Breast epithelium (tissue), 4 donors: ENCODE results near the gene IFT52. TPM values are rescaled to one million over a fixed set of nuclear protein-coding genes. Genes with fewer than 3 reads are reported as not detected.
"Not testable (repeated sequence)": the region's sequence is repeated elsewhere in the genome, so short reads cannot be mapped to it uniquely, and the experiment has no call there.

ENCODE experiments used
- DNase-seq, 2 donors: peaks; one replicate each; pipeline ENCODE4 v3.0.0-alpha.2; 2019; ENCODE audit warnings: low spot score in 2 of 2
- H3K27ac ChIP-seq, 2 donors: fragments of 200-600 bp; sonication (generic) in 1 of 2; one replicate each; pipeline ENCODE4 v1.5.1; 2016 to 2019; ENCODE audit warnings: mild to moderate bottlenecking in 1 of 2
- H3K27me3 ChIP-seq, 2 donors: fragments of 200-600 bp; sonication (generic) in 1 of 2; one replicate each; pipeline versions ENCODE4 v1.5.1 to v1.6.0; 2017 to 2019; ENCODE audit warnings: control low read depth in 1 of 2, mild to moderate bottlenecking in 1 of 2
- H3K36me3 ChIP-seq: fragments of 200-600 bp; one replicate; pipeline ENCODE4 v1.5.1; 2019
- H3K4me1 ChIP-seq, 2 donors: fragments of 200-600 bp; sonication (generic); one replicate each; pipeline ENCODE4 v1.5.1; 2016 to 2019; ENCODE audit warnings: control low read depth in 1 of 2
- H3K4me3 ChIP-seq, 3 donors: fragments of 200-600 bp; sonication (generic); 1 replicate in 2 of 3; 2 replicates in 1 of 3; pipeline ENCODE4 v1.5.1; 2016 to 2019; ENCODE audit warnings: mild to moderate bottlenecking in 3 of 3, moderate library complexity in 2 of 3
- H3K9me3 ChIP-seq, 2 donors: fragments of 200-600 bp; sonication (generic) in 1 of 2; one replicate each; pipeline ENCODE4 v1.5.1; 2016 to 2019; ENCODE audit warnings: control low read depth in 1 of 2
- POLR2A ChIP-seq: fragments of 450-650 bp; IDR thresholded peaks from one replicate; pipeline ENCODE4 v1.6.1; 2016; ENCODE audit warnings: antibody characterized with exemption, mild to moderate bottlenecking, moderate library complexity
- POLR2AphosphoS5 ChIP-seq, 3 donors: sonication (generic); formaldehyde crosslinking; IDR thresholded peaks; one replicate each; pipeline ENCODE4 v1.6.1; 2017; ENCODE audit warnings: antibody characterized with exemption in 3 of 3
- intact Hi-C: fragments of 100-400 bp; cut with DNase I; formaldehyde crosslinking; loops from one replicate; pipeline ENCODE4 v1.15.1; 2023; ENCODE audit warnings: low total_unique reads
- total RNA-seq, 3 donors: library from RNA; depleted of rRNA; stranded (reverse); fragments of >200 nt; gene quantifications; one replicate each; pipeline ENCODE4 v1.1.0, GENCODE V29; 2016
- TF ChIP-seq, protein P1 (sequence below), 3 donors: fragments of 450-650 bp; IDR thresholded peaks; one replicate each; pipeline ENCODE4 v1.5.1; 2016 to 2017; ENCODE audit warnings: antibody characterized with exemption in 3 of 3, mild to moderate bottlenecking in 3 of 3, moderate library complexity in 3 of 3

The IFT52 gene
- total RNA-seq, 3 donors from 2014 or later, result 20.6 to 34.2 (median 25.3) TPM

DNA sequence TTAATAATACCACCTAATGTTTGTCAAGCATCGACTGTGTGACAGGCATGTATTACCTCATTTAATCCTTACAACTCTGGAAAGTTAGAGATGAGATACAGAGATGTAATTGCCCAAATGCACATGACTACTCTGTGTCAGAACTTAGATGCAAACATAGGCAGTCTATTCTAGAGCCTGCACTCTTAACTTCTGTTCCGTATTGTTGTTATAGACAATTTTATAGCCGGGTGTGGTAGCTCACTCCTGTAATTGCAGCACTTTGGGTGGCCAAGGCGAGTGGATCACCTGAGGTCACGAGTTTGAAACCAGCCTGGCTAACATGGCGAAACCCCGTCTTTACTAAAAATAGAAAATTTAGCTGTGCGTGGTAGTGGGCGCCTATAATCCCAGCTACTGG, 15.0 kb downstream of the IFT52 start:
- Histone ChIP-seq H3K4me1 (no peaks in the 10 kb centered on the region), H3K36me3 (no peaks in the 10 kb centered on the region)

DNA sequence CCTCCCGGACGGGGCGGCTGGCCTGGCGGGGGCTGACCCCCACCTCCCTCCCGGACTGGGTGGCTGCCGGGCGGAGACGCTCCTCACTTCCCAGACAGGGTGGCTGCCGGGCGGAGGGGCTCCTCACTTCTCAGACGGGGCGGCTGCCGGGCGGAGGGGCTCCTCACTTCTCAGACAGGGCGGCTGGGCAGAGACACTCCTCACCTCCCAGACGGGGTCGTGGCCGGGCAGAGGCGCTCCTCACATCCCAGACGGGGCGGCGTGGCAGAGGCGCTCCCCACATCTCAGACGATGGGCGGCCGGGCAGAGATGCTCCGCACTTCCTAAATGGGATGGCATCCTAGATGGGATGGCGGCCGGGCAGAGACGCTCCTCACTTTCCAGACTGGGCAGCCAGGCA, 16.5 kb downstream of the IFT52 start:
- H3K9me3 ChIP-seq, H3K27me3 ChIP-seq, H3K27ac ChIP-seq, intact Hi-C loops, H3K36me3 ChIP-seq, H3K4me3 ChIP-seq, H3K4me1 ChIP-seq, DNase-seq: not testable (repeated sequence)

More for the DNA sequence above, 15.0 kb downstream of the IFT52 start:
- no peak for DNase-seq
- intact Hi-C loops, result no loop called here
- Histone ChIP-seq H3K9me3 (no peaks in the 10 kb centered on the region), H3K27ac (no peak overlapping the region), H3K4me3 (no peak overlapping the region), H3K27me3 (no peaks in the 10 kb centered on the region)
- TF ChIP-seq, protein P1, sequence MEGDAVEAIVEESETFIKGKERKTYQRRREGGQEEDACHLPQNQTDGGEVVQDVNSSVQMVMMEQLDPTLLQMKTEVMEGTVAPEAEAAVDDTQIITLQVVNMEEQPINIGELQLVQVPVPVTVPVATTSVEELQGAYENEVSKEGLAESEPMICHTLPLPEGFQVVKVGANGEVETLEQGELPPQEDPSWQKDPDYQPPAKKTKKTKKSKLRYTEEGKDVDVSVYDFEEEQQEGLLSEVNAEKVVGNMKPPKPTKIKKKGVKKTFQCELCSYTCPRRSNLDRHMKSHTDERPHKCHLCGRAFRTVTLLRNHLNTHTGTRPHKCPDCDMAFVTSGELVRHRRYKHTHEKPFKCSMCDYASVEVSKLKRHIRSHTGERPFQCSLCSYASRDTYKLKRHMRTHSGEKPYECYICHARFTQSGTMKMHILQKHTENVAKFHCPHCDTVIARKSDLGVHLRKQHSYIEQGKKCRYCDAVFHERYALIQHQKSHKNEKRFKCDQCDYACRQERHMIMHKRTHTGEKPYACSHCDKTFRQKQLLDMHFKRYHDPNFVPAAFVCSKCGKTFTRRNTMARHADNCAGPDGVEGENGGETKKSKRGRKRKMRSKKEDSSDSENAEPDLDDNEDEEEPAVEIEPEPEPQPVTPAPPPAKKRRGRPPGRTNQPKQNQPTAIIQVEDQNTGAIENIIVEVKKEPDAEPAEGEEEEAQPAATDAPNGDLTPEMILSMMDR (IDR thresholded peaks at IDR 0.05), result no peak
- TF ChIP-seq POLR2AphosphoS5 (IDR thresholded peaks at IDR 0.05) (no peak), POLR2A (no peak)

DNA sequence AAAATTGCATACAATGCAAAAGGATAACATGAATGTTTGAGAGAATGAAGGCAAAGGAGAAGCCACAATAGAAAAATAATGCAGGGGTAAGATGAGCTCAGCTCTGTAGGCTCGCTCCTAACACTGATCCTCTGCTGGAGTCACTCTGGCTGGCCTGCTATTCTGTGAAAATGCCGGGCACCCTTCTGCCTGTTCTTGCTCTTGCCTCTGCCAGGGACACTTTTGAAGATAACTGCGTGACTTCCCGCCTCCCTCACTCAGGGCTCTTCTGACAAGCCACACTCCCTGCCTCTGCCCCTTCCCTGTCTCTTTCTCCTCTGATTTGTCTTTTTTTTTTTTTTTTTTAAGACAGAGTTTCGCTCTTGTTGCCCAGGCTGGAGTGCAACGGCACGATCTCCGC, 40.9 kb downstream of the IFT52 start:
- no peaks in the 10 kb centered on the region for H3K27me3 ChIP-seq
- no peaks in the 10 kb centered on the region for H3K4me1 ChIP-seq
- DNase-seq, result no peak
- TF ChIP-seq POLR2AphosphoS5 (IDR thresholded peaks at IDR 0.05) (no peak), POLR2A (no peak)
- H3K4me3 ChIP-seq, result no peak overlapping the region
- H3K36me3 ChIP-seq, result no peaks in the 10 kb centered on the region
- no peaks in the 10 kb centered on the region for H3K9me3 ChIP-seq
- intact Hi-C loops, result no loop called here
- H3K27ac ChIP-seq, result no peak overlapping the region

DNA sequence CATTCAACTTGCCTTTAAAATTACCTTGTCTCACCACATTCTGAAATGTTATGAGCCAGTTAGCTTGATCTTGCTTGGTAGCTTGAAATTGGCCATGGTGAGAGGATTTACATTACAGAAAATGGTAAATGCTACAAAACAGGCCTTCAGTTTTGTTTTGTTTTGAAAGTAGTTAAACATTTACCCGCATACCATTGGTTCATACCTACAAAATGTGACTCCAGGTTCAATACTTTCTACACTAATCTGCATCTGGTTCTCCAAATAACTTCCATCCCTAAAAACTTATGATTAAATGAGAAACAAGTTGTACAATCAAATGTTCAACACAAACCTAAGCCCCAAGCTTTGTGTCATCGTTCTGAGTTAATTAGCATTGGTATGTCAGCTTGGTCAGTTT, 45.7 kb downstream of the IFT52 start:
- no peaks in the 10 kb centered on the region for H3K36me3 ChIP-seq
- H3K4me1 ChIP-seq, result no peaks in the 10 kb centered on the region
- no peak overlapping the region for H3K4me3 ChIP-seq
- H3K9me3 ChIP-seq, result no peaks in the 10 kb centered on the region
- TF ChIP-seq POLR2A, result no peak
- no peak for TF ChIP-seq POLR2AphosphoS5 (IDR thresholded peaks at IDR 0.05)
- TF ChIP-seq, protein P1 (IDR thresholded peaks at IDR 0.05), result no peak
- no peak for DNase-seq
- no peak overlapping the region for H3K27ac ChIP-seq
- intact Hi-C loops, result no loop called here
- H3K27me3 ChIP-seq, result no peaks in the 10 kb centered on the region

GRCh38 chr20:43642548-43642947, 51.8 kb downstream of the IFT52 start:
- no peaks in the 10 kb centered on the region for H3K9me3 ChIP-seq
- no peaks in the 10 kb centered on the region for H3K27me3 ChIP-seq
- intact Hi-C loops, result no loop called here
- H3K27ac ChIP-seq, result no peak overlapping the region
- DNase-seq, result no peak
- no peak for TF ChIP-seq POLR2AphosphoS5 (IDR thresholded peaks at IDR 0.05)
- TF ChIP-seq, protein P1 (IDR thresholded peaks at IDR 0.05), result no peak
- TF ChIP-seq POLR2A, result no peak
- no peaks in the 10 kb centered on the region for H3K36me3 ChIP-seq
- H3K4me3 ChIP-seq, result no peak overlapping the region
- no peaks in the 10 kb centered on the region for H3K4me1 ChIP-seq

DNA sequence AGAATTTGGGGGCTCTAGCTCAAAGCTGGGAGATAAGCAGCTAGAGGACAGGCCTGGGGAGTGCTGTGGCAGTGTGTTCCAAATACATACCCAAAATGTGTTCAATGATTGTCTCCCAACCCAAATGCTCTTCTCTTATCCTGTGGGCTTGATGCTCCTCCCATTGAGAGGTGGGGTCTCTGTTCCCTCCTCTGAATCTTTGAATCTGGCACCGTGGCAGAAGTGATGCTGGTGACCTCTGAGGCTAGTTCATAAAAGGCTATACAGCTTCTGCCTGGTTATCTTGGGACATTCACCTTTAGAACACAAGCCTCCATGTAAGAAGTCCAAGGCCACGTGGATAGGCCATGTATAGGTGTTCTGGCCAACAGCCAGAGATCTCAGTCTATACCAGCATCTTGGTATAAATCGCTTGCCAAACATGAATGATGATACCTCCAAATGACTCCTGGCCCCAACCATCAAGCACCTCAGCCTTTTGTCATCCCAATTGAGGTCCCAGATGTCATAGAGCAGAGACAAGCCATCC, 60.3 kb downstream of the IFT52 start:
- no peak for DNase-seq
- H3K4me1 ChIP-seq, result no peaks in the 10 kb centered on the region
- no peak overlapping the region for H3K4me3 ChIP-seq
- TF ChIP-seq, protein P1 (IDR thresholded peaks at IDR 0.05), result no peak
- TF ChIP-seq POLR2AphosphoS5 (IDR thresholded peaks at IDR 0.05), result no peak
- no peak for TF ChIP-seq POLR2A
- no peaks in the 10 kb centered on the region for H3K27me3 ChIP-seq
- H3K9me3 ChIP-seq, result no peaks in the 10 kb centered on the region
- no peak overlapping the region for H3K27ac ChIP-seq
- intact Hi-C loops, result no loop called here
- no peaks in the 10 kb centered on the region for H3K36me3 ChIP-seq

GRCh38 chr20:43651650-43652184, 61.0 kb downstream of the IFT52 start:
- H3K9me3 ChIP-seq, H3K4me1 ChIP-seq, H3K4me3 ChIP-seq, DNase-seq, H3K27ac ChIP-seq, H3K36me3 ChIP-seq, intact Hi-C loops, H3K27me3 ChIP-seq: not testable (repeated sequence)
